ENCODE results near the gene ABLIM2.

DNA sequence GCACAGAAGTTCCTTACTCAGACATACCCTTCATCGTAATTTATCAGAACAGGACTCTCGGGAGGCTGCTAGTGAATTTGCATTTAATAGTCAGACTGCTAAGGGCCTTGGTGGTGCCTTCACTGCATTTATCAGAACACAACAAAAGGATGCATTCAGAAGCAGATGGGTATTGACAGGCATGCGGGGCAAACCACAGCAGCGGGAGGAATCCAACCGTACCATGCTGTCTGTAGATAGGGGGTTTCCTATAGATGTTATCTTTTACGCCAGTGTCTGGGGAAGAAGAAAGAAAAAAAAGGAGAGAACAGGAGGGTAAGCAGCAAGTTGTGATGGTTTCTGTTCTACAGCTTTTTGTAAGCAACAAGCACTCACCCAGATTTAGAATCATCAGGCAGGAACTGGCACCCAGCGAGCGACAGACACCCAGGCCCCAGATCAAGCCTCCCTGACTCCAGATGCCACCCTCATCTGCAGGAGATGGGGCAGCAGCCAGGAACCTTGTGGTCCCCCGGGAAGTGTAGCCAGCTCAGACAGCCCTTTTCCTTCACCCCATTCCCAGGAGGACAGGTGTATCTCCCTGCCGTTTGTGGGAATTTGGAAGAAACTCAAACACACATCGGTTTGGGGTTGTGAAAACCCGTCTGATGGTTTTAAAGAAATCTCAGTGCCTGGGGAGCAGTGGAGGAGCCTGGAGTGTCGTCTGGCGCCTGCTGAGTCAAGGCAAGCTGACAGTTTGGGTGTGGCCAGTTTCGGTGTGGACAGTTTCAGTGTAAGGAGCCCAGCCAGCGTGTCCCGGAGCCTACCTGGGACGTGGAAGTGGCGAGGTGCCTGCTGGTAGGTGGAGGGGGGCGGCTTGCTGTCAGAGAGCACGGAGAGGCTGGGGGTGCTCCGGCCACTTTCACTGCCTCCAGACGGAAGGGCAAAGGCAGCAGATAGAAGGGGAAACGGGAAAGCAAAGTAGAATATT lies 138.9 kb downstream of the ABLIM2 start:
- TF ChIP-seq, protein P1, sequence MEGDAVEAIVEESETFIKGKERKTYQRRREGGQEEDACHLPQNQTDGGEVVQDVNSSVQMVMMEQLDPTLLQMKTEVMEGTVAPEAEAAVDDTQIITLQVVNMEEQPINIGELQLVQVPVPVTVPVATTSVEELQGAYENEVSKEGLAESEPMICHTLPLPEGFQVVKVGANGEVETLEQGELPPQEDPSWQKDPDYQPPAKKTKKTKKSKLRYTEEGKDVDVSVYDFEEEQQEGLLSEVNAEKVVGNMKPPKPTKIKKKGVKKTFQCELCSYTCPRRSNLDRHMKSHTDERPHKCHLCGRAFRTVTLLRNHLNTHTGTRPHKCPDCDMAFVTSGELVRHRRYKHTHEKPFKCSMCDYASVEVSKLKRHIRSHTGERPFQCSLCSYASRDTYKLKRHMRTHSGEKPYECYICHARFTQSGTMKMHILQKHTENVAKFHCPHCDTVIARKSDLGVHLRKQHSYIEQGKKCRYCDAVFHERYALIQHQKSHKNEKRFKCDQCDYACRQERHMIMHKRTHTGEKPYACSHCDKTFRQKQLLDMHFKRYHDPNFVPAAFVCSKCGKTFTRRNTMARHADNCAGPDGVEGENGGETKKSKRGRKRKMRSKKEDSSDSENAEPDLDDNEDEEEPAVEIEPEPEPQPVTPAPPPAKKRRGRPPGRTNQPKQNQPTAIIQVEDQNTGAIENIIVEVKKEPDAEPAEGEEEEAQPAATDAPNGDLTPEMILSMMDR (conservative IDR thresholded peaks at IDR 0.05; ENCODE audit: low read length): no peak
- no peak for TF ChIP-seq EZH2phosphoT487 (IDR thresholded peaks at IDR 0.05; ENCODE audit: borderline replicate concordance, low read depth, low read length)
